IPS DF 4.7 (cell line): ENCODE results near the gene DLGAP1.
"Not testable (repeated sequence)": the region's sequence is repeated elsewhere in the genome, so short reads cannot be mapped to it uniquely, and the experiment has no call there.

Experiments
- DNase-seq: peaks from one replicate; pipeline ENCODE4 v3.0.0-alpha.2; 2013; ENCODE audit warnings: low spot score; ENCODE audit errors: extremely low read depth

Gene DLGAP1

GRCh38 chr18:4385876-4386275, 69.2 kb downstream of the DLGAP1 start:
- no peak for DNase-seq

DNA sequence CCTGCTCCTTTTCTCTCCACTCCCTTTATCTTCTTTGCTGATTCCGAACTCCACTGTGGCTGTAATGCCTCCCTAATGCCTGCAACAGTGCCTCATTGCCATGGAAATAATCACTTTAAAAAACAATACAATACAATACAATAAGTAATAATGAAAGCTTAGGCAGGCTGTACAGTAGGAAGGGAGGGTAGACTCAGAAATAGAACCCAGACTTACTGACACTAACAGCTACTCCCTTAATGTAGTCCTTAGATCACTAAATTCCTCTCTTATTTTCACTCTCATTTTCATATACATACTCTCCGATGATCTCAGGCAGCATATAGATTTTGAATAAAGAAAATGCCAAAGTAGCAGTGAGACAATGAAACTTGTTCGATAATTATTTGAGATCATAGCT, 70.2 kb downstream of the DLGAP1 start:
- DNase-seq, result no peak

DNA sequence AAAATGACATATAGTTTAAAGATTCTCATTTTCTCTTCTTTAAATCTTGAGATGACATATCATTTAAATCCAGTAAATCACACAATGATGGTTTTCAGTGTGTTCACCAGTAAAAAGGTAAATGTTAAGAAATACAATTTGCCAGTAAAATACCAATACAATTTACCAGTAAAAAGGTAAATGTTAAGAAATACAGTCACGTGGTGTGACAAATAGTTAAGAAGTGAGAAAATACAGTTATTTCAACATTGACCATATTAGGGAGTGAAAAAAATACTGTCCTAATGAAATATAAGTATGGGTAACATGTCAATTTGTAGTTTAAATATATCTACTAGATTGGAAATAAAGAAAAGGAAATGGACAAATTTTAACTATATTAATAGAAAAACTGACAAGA, 80.5 kb downstream of the DLGAP1 start:
- DNase-seq, result no peak

DNA sequence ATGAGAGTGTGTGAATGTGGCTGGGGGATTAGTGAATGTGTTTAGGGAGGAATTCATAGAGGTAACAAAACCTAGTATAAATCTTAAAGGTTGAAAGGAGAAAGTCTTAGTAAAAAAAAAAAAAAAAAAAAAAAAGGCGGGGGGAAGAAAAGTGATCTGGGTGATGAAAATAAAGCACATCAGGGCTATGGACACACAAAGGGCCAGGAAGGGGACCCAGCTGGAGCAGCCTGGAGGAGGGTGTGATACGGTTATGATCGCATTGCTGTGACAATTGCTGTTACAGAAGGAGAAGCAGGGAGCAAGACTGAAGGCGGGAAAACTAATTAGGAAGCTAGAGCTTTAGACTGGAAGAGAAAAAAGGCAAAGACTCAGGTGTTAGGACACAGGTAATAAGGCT, 85.4 kb downstream of the DLGAP1 start:
- DNase-seq, result no peak

- DNase-seq, result no peak
Measured at GRCh38 chr18:4360221-4360715, 94.8 kb downstream of the DLGAP1 start.

DNA sequence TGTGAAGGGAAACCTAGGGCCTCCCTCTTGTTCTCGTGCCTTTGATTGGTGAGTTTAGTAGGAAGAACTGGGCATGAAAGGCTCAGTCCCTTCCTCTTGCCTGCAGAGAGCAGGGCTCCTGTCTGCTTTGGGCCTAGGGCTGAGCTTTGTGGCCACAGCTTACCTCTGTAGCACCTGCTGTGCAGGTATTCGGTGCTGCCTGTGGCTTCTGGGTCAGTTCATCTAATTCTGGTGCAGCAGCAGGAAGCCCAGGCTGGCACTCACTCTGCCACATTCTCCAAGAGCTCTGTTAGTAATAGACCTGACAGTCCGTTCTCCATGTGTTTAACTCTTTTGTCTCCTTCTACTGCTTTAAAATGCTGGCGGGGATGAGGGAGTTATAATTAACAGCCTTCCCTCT, 96.5 kb downstream of the DLGAP1 start:
- peak; percentile 44 for DNase-seq

GRCh38 chr18:4357579-4357978, 97.5 kb downstream of the DLGAP1 start:
- DNase-seq, result no peak

DNA sequence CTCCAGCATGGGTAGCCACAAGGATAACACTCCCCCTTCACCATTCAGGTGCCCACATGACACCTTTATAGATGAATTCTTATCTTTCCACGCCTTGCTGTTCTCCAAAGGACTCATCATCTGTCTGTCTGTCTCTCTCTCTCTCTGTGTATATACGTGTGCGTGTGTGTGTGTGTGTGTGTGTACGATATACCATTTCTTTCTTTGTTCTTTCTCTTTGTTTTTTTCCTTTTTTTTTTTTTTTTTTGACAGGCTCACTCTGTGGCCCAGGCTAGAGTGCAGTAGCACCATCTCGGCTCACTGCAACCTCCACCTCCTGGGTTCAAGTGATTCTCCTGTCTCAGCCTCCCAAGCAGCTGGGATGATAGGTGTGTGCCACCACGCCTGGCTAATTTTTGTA, 98.2 kb downstream of the DLGAP1 start:
- DNase-seq, result no peak

- DNase-seq, result no peak
Measured at GRCh38 chr18:4353853-4354418, 101.2 kb downstream of the DLGAP1 start.

- DNase-seq, result no peak
Measured at GRCh38 chr18:4352746-4353551, 102.2 kb downstream of the DLGAP1 start.

DNA sequence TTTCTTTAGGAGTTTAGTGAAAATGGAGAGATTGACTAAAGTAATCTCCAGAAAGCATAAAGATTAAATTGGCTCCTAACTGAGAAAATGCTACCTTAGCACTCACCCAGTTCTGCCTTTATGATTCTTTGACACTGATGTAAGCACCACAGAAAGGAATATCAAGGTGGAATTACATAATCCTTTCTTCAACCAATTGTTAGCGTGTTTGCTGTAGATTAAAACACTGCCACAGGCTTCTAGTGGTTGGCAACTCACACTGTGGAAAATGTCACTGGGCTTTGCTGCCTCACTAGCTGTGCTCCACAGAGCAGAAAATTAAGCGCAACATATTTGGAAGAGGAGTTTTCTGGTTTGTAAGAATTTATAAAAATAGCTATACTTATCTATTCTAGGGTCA, 104.1 kb downstream of the DLGAP1 start:
- no peak for DNase-seq

GRCh38 chr18:4335386-4335785, 119.7 kb downstream of the DLGAP1 start:
- no peak for DNase-seq

- DNase-seq, result no peak
Measured at GRCh38 chr18:4333043-4333442, 122.1 kb downstream of the DLGAP1 start.

DNA sequence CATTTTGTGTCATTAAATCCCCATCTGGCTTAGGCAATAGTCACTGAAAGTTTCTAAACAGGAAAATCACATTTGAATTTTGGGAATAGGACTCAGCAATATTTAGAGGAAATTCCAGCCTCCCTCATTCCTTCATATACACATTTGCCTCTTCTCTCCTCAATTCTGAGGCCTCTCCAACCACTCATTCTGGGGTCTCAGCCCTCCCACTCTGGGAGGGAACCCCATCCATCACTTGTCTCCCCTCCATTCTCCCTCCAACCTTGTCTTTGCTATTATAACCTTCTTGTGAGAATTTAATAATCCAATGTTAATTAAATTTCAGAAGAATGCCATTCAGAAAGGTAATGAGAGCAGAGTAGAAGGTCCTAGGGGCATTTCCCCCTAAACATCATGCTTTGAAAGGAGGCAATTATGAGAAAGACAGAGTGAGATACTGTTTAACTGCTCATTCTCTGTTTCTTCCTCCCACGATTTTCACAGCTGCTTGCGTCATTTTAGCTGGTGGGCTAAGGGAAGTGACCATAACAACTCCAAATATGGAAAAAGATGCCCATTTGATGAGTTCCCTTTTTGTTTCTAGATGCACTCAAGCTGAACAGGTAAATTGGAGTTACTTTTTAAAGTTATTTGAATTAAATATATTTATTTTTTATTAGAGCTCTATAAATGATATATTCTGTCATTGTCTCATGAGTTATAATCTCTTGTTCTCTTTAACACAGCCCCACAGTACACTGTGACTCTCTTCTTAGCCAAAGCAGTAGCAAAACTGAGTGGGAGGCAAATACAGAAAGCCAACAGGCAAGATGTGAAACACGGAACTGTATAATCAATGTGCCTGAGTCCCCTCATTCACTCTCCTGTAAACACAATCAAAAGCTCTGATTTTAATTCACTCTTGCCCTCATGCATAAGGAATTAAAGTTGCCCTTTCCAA, 135.1 kb downstream of the DLGAP1 start:
- DNase-seq, result no peak

DNA sequence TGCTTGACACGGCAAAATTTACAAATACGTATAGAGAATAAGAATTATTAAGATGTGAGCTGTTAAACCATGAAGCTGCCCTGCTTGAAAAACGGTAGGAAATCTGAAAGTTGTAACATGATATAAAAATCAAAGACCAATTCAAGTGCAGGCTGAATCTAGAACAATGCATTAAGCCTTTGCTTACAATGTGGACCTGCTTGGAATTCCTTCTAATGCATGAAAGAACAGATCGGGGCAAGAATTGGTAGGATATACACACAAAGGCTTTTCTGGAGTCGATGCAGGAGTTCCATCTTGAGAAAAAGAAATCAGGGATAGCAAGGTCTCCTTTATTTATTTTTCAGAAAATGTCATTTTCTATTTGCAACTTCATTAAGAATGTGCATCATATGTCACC, 136.8 kb downstream of the DLGAP1 start:
- no peak for DNase-seq

DNA sequence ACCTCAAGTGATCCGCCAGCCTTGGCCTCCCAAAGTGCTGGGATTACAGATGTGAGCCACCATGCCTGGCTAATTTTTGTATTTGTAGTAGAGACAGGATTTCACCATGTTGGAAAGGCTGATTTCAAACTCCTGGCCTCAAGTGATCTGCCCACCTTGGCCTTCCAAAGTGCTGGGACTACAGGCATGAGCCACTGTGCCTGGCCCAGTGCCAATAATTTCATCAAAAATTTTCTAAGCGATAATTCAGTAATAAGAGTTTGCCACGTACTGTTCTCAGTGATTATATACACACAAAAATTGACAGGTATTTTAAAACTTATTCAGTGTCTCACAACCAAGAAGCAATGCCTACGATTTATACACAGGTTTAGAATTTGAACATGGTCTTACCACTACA, 143.2 kb downstream of the DLGAP1 start:
- DNase-seq, result not testable (repeated sequence)

DNA sequence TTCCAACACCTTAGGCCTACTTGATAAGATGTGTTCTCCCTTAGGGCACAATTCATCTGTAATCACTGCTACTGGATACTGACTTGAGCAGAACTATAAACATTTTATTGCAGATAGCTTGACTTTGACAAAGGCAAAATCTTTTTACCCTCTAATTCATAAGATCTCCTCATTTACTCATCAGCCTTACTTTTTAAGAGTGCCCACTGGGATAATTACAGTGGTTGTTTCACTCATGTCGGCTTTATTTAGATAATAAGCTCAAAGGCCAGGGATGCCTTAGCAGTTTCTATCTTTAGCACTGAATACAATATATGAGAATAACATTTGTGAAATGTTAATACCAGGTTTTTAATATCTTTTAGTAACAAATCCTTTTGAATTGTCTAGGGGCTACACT, 144.0 kb downstream of the DLGAP1 start:
- DNase-seq, result no peak

DNA sequence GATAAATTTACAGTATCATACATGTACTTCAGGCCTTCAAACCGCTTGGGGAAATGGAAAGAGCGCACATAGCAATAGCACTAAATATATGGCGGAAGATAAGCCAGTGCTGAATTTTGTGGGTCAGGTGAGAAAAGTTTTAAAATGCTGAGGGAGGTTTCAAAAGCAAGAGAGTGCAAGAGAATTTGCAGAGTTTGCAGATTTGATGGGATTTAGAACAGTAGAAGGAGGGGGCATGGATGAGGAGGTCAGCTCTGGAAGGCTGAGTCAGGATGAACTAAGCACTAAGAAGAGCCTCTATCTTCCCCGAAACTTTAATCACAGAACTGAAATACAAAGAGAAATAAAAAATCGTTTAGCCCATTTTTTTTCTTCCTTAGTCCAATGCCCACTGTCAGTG, 145.9 kb downstream of the DLGAP1 start:
- DNase-seq, result no peak

DNA sequence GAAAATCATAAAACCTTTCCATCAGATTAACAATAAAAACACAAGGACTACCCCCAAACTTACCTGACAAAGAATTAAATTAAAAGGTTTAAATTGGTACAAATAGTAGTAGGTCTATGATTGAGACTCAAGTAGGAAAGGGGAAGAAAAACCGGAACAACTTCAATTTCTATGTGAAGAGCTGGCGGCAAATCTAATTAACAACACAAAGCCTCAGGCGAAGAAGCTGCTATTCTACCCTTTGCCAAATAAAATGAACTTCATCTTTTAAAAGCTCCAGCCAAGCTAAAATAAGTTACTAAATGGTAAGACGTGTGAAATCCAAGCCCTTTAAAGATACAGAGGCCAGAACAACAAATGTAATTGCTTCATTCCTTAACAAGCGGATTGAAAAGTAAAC, 146.5 kb downstream of the DLGAP1 start:
- no peak for DNase-seq

- DNase-seq, result no peak
Measured at GRCh38 chr18:4299395-4299794, 155.7 kb downstream of the DLGAP1 start.

GRCh38 chr18:4293337-4293736, 161.8 kb downstream of the DLGAP1 start:
- no peak for DNase-seq

GRCh38 chr18:4292696-4293095, 162.4 kb downstream of the DLGAP1 start:
- no peak for DNase-seq
